ENCODE measurements around the gene GINS2. TPM values are rescaled to one million over a fixed set of nuclear protein-coding genes. Genes with fewer than 3 reads are reported as not detected.

The GINS2 gene
- total RNA-seq, 1 donor from 2014 or later, result 9.1 TPM

- Mint-ChIP-seq H3K27me3 (ENCODE audit: unreplicated experiment) (no peaks in the 10 kb centered on the region), H3K27ac (ENCODE audit: unreplicated experiment) (no peak overlapping the region), H3K4me3 (ENCODE audit: unreplicated experiment) (no peak overlapping the region), H3K4me1 (ENCODE audit: unreplicated experiment) (peaks cover 4% of the 10 kb centered on the region), H3K9me3 (ENCODE audit: unreplicated experiment) (no peaks in the 10 kb centered on the region), H3K36me3 (ENCODE audit: low read depth, unreplicated experiment) (peaks cover 6% of the 10 kb centered on the region)
- no peak for DNase-seq (ENCODE audit: low spot score)
- no peak for TF ChIP-seq CTCF (IDR thresholded peaks at IDR 0.05; ENCODE audit: unreplicated experiment)
Measured at GRCh38 chr16:85710732-85711131, 22.0 kb upstream of the GINS2 start.

- Mint-ChIP-seq H3K27me3 (ENCODE audit: unreplicated experiment) (peaks cover 2% of the 10 kb centered on the region), H3K27ac (ENCODE audit: unreplicated experiment) (no peak overlapping the region), H3K4me3 (ENCODE audit: unreplicated experiment) (no peak overlapping the region), H3K4me1 (ENCODE audit: unreplicated experiment) (no peaks in the 10 kb centered on the region), H3K9me3 (ENCODE audit: unreplicated experiment) (no peaks in the 10 kb centered on the region), H3K36me3 (ENCODE audit: low read depth, unreplicated experiment) (peaks cover 6% of the 10 kb centered on the region)
- DNase-seq (ENCODE audit: low spot score), result no peak
- TF ChIP-seq CTCF (IDR thresholded peaks at IDR 0.05; ENCODE audit: unreplicated experiment), result no peak
Measured at GRCh38 chr16:85709766-85710585, 21.2 kb upstream of the GINS2 start.

- TF ChIP-seq CTCF (IDR thresholded peaks at IDR 0.05; ENCODE audit: unreplicated experiment), result no peak
- Mint-ChIP-seq H3K4me3 (ENCODE audit: unreplicated experiment) (no peak overlapping the region), H3K4me1 (ENCODE audit: unreplicated experiment) (no peaks in the 10 kb centered on the region), H3K9me3 (ENCODE audit: unreplicated experiment) (no peaks in the 10 kb centered on the region), H3K27me3 (ENCODE audit: unreplicated experiment) (peaks cover 2% of the 10 kb centered on the region), H3K27ac (ENCODE audit: unreplicated experiment) (no peak overlapping the region), H3K36me3 (ENCODE audit: low read depth, unreplicated experiment) (peaks cover 6% of the 10 kb centered on the region)
- no peak for DNase-seq (ENCODE audit: low spot score)
Measured at GRCh38 chr16:85708338-85708737, 19.6 kb upstream of the GINS2 start.

GRCh38 chr16:85707528-85708095, 18.9 kb upstream of the GINS2 start:
- H3K4me1 Mint-ChIP-seq (ENCODE audit: unreplicated experiment), result no peaks in the 10 kb centered on the region
- H3K36me3 Mint-ChIP-seq (ENCODE audit: low read depth, unreplicated experiment), result peaks cover 4% of the 10 kb centered on the region
- no peak overlapping the region for H3K4me3 Mint-ChIP-seq (ENCODE audit: unreplicated experiment)
- no peak overlapping the region for H3K27ac Mint-ChIP-seq (ENCODE audit: unreplicated experiment)
- no peak for DNase-seq (ENCODE audit: low spot score)
- H3K27me3 Mint-ChIP-seq (ENCODE audit: unreplicated experiment), result peaks cover 5% of the 10 kb centered on the region
- no peak for TF ChIP-seq CTCF (IDR thresholded peaks at IDR 0.05; ENCODE audit: unreplicated experiment)
- no peaks in the 10 kb centered on the region for H3K9me3 Mint-ChIP-seq (ENCODE audit: unreplicated experiment)

GRCh38 chr16:85706449-85707034, 17.8 kb upstream of the GINS2 start:
- H3K27ac Mint-ChIP-seq (ENCODE audit: unreplicated experiment), result no peak overlapping the region
- no peaks in the 10 kb centered on the region for H3K4me1 Mint-ChIP-seq (ENCODE audit: unreplicated experiment)
- no peak for DNase-seq (ENCODE audit: low spot score)
- H3K27me3 Mint-ChIP-seq (ENCODE audit: unreplicated experiment), result peaks cover 5% of the 10 kb centered on the region
- TF ChIP-seq CTCF (IDR thresholded peaks at IDR 0.05; ENCODE audit: unreplicated experiment), result no peak
- H3K4me3 Mint-ChIP-seq (ENCODE audit: unreplicated experiment), result no peak overlapping the region
- H3K9me3 Mint-ChIP-seq (ENCODE audit: unreplicated experiment), result no peaks in the 10 kb centered on the region
- no peaks in the 10 kb centered on the region for H3K36me3 Mint-ChIP-seq (ENCODE audit: low read depth, unreplicated experiment)

All from endothelial cell (in vitro differentiated cells).